ENCODE results near the gene ZNF689. TPM values are rescaled to one million over a fixed set of nuclear protein-coding genes. Genes with fewer than 3 reads are reported as not detected.

Gene ZNF689
- total and polyA plus RNA-seq, 2 of the 13 experiments (the other 11 are each of a cell fraction or from before 2014, with no cell fraction given), result 9.7 to 19.5 TPM

DNA sequence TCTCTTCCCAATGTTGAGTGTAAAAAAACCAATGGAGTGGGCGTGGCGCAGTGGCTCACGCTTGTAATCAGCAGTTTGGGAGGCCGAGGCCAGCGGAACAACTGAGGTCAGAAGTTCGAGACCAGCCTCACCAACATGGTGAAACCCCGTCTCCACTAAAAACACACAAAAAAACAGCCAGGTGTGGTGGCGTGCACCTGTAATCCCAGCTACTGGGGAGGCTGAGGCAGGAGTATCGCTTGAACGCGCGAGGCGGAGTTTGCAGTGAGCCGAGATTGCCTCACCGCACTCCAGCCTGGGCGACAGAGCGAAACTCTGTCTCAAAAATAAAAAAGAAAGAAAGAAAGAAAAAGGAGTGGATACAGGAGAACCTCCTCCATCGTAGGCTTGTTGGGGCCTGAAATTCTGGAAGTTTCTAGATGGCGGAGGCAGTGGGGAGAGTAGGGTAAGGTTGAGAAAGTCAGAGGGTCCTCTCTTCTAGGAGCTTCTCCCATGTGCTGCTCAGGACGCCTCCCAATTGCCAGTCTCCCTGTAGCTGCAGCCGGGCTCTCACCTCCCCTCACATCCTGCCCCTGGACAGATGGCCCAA lies 51.3 kb downstream of the ZNF689 start (continued):
- TF ChIP-seq MTF1 (CRISPR knock-in tag; IDR thresholded peaks at IDR 0.05) (no peak), RBAK (CRISPR knock-in tag; IDR thresholded peaks at IDR 0.05) (no peak), RERE (CRISPR knock-in tag; IDR thresholded peaks at IDR 0.05; ENCODE audit: low read depth) (no peak), ZZZ3 (CRISPR knock-in tag; IDR thresholded peaks at IDR 0.05; ENCODE audit: borderline replicate concordance) (no peak), POLR2AphosphoS2 (IDR thresholded peaks at IDR 0.05; ENCODE audit: low read depth, low read length) (no peak), HMGXB3 (CRISPR knock-in tag; IDR thresholded peaks at IDR 0.05; ENCODE audit: borderline replicate concordance) (no peak), ZNF557 (CRISPR knock-in tag; IDR thresholded peaks at IDR 0.05) (no peak), ZNF484 (CRISPR knock-in tag; IDR thresholded peaks at IDR 0.05; ENCODE audit: borderline replicate concordance, low read depth) (no peak), ZNF383 (CRISPR knock-in tag; IDR thresholded peaks at IDR 0.05; ENCODE audit: borderline replicate concordance) (no peak), PATZ1 (CRISPR knock-in tag; IDR thresholded peaks at IDR 0.05) (no peak), RARA (CRISPR knock-in tag; IDR thresholded peaks at IDR 0.05) (no peak), NFYC (CRISPR knock-in tag; IDR thresholded peaks at IDR 0.05) (no peak), ZNF326 (CRISPR knock-in tag; IDR thresholded peaks at IDR 0.05; ENCODE audit: borderline replicate concordance) (no peak)
- TF ChIP-seq, protein P1, sequence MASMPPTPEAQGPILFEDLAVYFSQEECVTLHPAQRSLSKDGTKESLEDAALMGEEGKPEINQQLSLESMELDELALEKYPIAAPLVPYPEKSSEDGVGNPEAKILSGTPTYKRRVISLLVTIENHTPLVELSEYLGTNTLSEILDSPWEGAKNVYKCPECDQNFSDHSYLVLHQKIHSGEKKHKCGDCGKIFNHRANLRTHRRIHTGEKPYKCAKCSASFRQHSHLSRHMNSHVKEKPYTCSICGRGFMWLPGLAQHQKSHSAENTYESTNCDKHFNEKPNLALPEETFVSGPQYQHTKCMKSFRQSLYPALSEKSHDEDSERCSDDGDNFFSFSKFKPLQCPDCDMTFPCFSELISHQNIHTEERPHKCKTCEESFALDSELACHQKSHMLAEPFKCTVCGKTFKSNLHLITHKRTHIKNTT (CRISPR knock-in tag; IDR thresholded peaks at IDR 0.05), result no peak

Data from HepG2 (cell line).